Activated gamma-delta T cell treated with Interleukin-2 at 50 U/mL for 16 hours (primary cell): ENCODE measurements around the gene COLEC12.

Experiments used
- DNase-seq: peaks from one replicate; pipeline ENCODE4 v3.0.0-alpha.2; 2020

The COLEC12 gene

GRCh38 chr18:267688-268552 lies 232.6 kb downstream of the COLEC12 start, which contains the start of gene THOC1:
Gene THOC1 (minus strand): TSS chr18:268047. CDS start chr18:268019, 28 bp downstream.
- peak; percentile 90 for DNase-seq

- DNase-seq = no peak
Measured at GRCh38 chr18:267380-267687, 233.2 kb downstream of the COLEC12 start.
